ENCODE results near the gene EHD1. TPM values are rescaled to one million over a fixed set of nuclear protein-coding genes. Genes with fewer than 3 reads are reported as not detected.

The EHD1 gene
- total RNA-seq, 1 experiment from 2014 or later = 81.4 TPM

- DNase-seq (ENCODE audit: low spot score) = no peak
These were observed 12.1 kb upstream of the EHD1 start for GRCh38 chr11:64890522-64890939.

GRCh38 chr11:64888729-64889511 lies 10.5 kb upstream of the EHD1 start:
- DNase-seq (ENCODE audit: low spot score) = no peak

GRCh38 chr11:64888406-64888728 lies 9.9 kb upstream of the EHD1 start:
- no peak for DNase-seq (ENCODE audit: low spot score)

- no peak for DNase-seq (ENCODE audit: low spot score)
These were observed 9.5 kb upstream of the EHD1 start for GRCh38 chr11:64887757-64888405.

- DNase-seq (ENCODE audit: low spot score) = no peak
These were observed 8.9 kb upstream of the EHD1 start for GRCh38 chr11:64887234-64887756.

- DNase-seq (ENCODE audit: low spot score) = peak; percentile 77
These were observed 7.2 kb upstream of the EHD1 start for GRCh38 chr11:64885367-64886286.

- no peak for DNase-seq (ENCODE audit: low spot score)
These were observed 5.6 kb upstream of the EHD1 start for GRCh38 chr11:64884019-64884418.

- no peak for DNase-seq (ENCODE audit: low spot score)
These were observed 5.2 kb upstream of the EHD1 start for GRCh38 chr11:64883575-64883974.

GRCh38 chr11:64882243-64882642 lies 3.8 kb upstream of the EHD1 start:
- no peak for DNase-seq (ENCODE audit: low spot score)

GRCh38 chr11:64881476-64881875 lies 3.1 kb upstream of the EHD1 start:
- no peak for DNase-seq (ENCODE audit: low spot score)

- no peak for DNase-seq (ENCODE audit: low spot score)
These were observed 2.0 kb upstream of the EHD1 start for GRCh38 chr11:64880240-64881001.

GRCh38 chr11:64879244-64879900 lies 951 bp upstream of the EHD1 start:
- DNase-seq (ENCODE audit: low spot score) = no peak

GRCh38 chr11:64878223-64878493 lies 263 bp downstream of the EHD1 start:
- DNase-seq (ENCODE audit: low spot score) = no peak

GRCh38 chr11:64877390-64878222 lies 815 bp downstream of the EHD1 start:
- DNase-seq (ENCODE audit: low spot score) = no peak

- no peak for DNase-seq (ENCODE audit: low spot score)
These were observed 1.5 kb downstream of the EHD1 start for GRCh38 chr11:64876835-64877341.

GRCh38 chr11:64876229-64876750 lies 2.1 kb downstream of the EHD1 start:
- DNase-seq (ENCODE audit: low spot score) = no peak

- DNase-seq (ENCODE audit: low spot score) = no peak
These were observed 2.8 kb downstream of the EHD1 start for GRCh38 chr11:64875369-64876228.

- DNase-seq (ENCODE audit: low spot score) = no peak
These were observed 3.8 kb downstream of the EHD1 start for GRCh38 chr11:64874308-64875240.
